WTC11 (cell line): Measurements from ENCODE around the gene FOXP1.

Experiments
- RORB ChIP-seq: fragments of 250-450 bp; sonication (Bioruptor Pico); IDR thresholded peaks from 2 replicates; pipeline ENCODE4 v1.9.0; 2021; ENCODE audit warnings: mild to moderate bottlenecking
- TF ChIP-seq, protein P1 (sequence below): fragments of 200-600 bp; IDR thresholded peaks from 2 replicates; pipeline ENCODE4 v1.8.0; 2022; ENCODE audit warnings: antibody characterized with exemption
- TF ChIP-seq, protein P2 (sequence below): sonication (generic); formaldehyde crosslinking; conservative IDR thresholded peaks from 2 replicates; pipeline ENCODE4 v1.8.1; 2023; ENCODE audit warnings: mild to moderate bottlenecking, low read depth, missing genetic modification reagents, moderate library complexity
- TF ChIP-seq, protein P3 (sequence below): sonication (generic); formaldehyde crosslinking; IDR thresholded peaks from 2 replicates; pipeline ENCODE4 v1.8.1; 2022; ENCODE audit warnings: low read depth, missing genetic modification reagents, borderline replicate concordance

- TF ChIP-seq, protein P1, sequence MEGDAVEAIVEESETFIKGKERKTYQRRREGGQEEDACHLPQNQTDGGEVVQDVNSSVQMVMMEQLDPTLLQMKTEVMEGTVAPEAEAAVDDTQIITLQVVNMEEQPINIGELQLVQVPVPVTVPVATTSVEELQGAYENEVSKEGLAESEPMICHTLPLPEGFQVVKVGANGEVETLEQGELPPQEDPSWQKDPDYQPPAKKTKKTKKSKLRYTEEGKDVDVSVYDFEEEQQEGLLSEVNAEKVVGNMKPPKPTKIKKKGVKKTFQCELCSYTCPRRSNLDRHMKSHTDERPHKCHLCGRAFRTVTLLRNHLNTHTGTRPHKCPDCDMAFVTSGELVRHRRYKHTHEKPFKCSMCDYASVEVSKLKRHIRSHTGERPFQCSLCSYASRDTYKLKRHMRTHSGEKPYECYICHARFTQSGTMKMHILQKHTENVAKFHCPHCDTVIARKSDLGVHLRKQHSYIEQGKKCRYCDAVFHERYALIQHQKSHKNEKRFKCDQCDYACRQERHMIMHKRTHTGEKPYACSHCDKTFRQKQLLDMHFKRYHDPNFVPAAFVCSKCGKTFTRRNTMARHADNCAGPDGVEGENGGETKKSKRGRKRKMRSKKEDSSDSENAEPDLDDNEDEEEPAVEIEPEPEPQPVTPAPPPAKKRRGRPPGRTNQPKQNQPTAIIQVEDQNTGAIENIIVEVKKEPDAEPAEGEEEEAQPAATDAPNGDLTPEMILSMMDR: no peak
- TF ChIP-seq, protein P2, sequence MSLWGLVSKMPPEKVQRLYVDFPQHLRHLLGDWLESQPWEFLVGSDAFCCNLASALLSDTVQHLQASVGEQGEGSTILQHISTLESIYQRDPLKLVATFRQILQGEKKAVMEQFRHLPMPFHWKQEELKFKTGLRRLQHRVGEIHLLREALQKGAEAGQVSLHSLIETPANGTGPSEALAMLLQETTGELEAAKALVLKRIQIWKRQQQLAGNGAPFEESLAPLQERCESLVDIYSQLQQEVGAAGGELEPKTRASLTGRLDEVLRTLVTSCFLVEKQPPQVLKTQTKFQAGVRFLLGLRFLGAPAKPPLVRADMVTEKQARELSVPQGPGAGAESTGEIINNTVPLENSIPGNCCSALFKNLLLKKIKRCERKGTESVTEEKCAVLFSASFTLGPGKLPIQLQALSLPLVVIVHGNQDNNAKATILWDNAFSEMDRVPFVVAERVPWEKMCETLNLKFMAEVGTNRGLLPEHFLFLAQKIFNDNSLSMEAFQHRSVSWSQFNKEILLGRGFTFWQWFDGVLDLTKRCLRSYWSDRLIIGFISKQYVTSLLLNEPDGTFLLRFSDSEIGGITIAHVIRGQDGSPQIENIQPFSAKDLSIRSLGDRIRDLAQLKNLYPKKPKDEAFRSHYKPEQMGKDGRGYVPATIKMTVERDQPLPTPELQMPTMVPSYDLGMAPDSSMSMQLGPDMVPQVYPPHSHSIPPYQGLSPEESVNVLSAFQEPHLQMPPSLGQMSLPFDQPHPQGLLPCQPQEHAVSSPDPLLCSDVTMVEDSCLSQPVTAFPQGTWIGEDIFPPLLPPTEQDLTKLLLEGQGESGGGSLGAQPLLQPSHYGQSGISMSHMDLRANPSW (CRISPR knock-in tag): no peak
- TF ChIP-seq RORB (CRISPR knock-in tag): no peak
- TF ChIP-seq, protein P3, sequence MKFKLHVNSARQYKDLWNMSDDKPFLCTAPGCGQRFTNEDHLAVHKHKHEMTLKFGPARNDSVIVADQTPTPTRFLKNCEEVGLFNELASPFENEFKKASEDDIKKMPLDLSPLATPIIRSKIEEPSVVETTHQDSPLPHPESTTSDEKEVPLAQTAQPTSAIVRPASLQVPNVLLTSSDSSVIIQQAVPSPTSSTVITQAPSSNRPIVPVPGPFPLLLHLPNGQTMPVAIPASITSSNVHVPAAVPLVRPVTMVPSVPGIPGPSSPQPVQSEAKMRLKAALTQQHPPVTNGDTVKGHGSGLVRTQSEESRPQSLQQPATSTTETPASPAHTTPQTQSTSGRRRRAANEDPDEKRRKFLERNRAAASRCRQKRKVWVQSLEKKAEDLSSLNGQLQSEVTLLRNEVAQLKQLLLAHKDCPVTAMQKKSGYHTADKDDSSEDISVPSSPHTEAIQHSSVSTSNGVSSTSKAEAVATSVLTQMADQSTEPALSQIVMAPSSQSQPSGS (CRISPR knock-in tag): no peak
Observed at GRCh38 chr3:71319771-71320170, 263.8 kb downstream of the FOXP1 start.
